ENCODE data around the gene ICAM4.

GRCh38 chr19:10291554-10292205 is 4.9 kb downstream of the ICAM4 start:
- TF ChIP-seq CTCF (IDR thresholded peaks at IDR 0.05; ENCODE audit: low read depth, low read length) (no peak), POLR2A (IDR thresholded peaks at IDR 0.05; ENCODE audit: extremely low read depth, insufficient read length) (no peak), MYC (IDR thresholded peaks at IDR 0.05; ENCODE audit: low read depth, low read length) (no peak), MAX (IDR thresholded peaks at IDR 0.05; ENCODE audit: low read depth, low read length) (no peak)

All from NB4 (cell line).